Activated T-cell treated with anti-CD3 and anti-CD28 coated beads for 4 hours (primary cell): Measurements from ENCODE around the gene SKAP1.
"Not testable (repeated sequence)": the region's sequence is repeated elsewhere in the genome, so short reads cannot be mapped to it uniquely, and the experiment has no call there.

Experiments
- DNase-seq: peaks from one replicate; pipeline ENCODE4 v3.0.0-alpha.2; 2020

SKAP1 gene

DNA sequence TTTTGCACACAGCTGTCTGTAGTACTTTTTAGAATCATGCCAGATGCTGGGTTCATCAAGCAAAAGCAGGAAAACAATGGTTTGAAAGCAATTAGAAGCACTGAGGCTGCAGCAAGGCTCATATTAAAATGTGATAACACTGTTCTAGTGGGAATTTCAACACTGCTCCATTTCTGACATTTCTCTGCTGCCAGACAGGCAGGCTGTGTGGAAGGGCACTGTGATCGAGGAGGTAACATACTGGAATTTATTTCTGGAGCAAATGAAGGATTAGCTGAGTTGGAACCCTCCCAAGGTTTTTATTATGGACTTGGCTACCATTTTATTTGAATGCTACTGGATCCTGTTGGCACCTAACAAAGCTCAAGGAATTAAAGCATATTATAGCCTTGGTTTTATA is 66.9 kb downstream of the SKAP1 start:
- no peak for DNase-seq

DNA sequence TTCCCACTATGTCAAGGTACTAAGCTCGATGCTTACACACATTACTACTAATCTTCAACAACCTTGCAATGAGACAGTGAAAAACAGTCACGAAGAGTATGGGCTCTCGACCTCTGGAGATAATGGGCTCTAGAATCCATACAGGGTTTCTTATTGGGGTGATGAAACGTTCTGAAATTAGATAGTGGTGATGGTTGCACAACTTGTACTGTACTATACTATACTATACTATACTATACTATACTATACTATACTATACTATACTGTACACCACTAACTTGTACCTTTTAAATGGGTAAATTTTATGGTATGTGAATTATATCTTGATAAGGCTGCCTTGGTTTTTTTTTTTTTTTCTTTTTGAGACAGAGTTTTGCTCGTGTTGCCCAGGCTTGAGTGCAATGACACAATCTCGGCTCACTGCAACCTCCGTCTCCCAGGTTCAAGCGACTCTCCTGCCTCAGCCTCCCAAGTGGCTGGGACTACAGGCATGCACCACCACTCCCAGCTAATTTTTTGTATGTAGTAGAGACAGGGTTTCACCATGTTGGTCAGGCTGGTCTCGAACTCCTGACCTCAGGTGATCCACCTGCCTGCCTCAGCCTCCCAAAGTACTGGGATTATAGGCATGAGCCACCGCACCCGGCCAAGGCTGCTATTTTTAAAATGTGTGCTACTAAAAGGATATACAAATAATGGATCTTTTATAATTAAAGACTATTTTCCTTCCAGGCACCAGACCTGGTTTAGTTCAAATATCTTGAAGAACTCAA is 69.0 kb downstream of the SKAP1 start:
- not testable (repeated sequence) for DNase-seq

DNA sequence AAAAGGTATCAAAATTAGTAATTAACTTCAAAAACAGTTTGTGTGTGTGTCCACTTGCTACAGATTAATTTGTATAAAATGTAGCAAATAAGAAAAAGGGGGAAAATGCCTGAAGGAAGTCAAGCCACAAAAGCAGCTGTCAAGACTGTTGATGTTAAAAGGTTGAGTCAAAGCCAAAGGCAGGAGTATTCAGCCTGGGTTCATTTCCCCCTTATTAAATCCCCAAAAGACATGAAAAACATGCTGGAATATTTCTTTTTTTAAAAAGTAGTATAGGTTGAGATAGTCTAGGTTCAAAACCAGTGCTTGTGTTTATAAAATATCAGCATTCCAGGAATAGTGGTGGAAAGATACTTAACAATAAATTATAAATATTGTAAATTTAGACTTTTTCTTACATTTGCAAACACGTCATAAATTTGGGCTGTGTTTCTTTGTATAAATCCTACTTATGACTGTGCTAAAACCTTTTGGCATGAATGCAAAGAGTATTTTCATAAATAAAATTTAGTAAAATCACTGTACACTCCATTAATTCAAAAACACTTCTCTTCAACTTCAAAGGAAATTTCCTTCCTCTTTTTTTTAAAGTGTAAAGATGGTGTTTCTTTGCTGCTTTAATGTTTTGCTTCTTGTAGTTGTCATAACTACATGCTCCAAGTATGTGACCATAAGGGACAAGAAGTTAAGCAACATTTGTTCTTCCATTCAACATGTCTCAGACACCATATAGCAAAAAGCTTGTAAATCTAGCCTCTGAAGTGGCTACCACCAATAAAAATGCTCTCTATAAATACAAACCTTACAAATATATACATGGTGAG is 72.0 kb downstream of the SKAP1 start:
- DNase-seq = no peak

DNA sequence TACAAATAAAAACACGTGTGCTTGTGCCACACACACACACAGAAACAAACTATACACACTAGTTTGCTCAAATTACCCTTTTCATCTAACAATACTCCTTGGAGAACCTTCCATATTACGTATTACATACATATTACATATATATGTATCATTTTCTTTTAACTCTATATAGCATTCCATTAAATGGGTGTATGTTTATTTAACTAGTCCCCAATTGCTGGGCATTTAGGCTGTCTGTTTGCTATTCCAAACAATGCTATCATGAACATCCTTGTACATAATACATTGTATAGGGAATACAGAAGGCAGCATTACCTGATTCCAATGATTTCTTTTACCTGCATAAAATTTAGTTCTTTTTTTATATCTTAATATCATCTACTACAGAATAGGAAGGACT is 73.1 kb downstream of the SKAP1 start:
- DNase-seq = no peak

DNA sequence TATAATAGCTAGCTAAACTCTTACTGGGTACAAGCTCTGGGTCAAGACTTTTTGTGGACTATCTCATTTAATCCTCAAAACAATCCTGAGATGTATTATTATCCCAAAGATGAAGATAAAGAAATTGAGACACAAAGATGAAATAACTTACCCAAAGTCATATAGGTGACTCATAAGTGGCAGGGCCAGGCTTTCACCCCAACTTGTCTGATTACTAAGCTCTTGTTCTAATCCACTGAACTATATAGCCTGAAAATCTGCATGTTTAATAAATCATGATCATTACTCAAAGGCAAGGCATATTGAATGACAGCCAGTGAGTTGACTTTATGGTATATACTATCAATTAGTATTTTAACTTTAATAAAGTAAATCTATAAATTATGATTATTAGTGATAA is 77.4 kb downstream of the SKAP1 start:
- DNase-seq = no peak

DNA sequence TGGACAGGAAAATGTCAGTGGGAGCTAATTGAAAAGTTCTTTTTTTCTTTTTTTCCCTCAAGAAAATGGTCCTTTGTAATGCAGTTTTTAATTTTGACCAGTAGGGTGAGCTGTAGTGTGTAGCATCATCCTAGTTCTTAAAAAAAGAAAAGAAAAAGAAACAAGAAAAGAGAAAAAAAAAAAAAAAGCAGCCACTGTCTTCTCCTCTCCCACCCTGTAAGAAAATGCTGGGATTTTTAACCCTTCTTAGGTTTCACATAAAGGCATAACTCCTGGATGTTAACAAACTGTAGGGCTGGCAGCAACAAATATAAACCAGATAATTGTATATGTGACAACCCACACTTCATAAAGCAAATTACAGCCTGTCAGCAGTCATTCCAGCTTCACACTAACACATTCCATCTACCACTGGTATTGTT is 78.1 kb downstream of the SKAP1 start:
- DNase-seq = no peak

DNA sequence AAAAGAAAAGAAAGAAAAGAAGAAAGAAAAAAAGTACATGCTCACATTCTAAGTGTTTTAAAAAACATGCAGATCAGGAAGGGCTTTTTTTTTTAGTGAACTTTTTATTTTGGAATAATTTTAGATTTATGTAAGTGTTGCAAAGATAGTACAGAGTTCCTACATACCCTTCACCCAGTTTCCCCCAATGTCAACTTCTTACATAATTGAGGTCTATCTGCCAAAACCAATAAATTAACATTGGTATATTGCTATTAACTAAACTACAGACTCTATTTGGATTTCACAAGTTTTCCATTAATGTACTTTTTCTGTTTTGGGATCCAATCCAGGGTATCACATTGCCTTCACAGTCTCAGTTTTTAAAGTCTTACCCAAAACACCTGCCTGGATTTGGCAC is 81.7 kb downstream of the SKAP1 start:
- DNase-seq = no peak

DNA sequence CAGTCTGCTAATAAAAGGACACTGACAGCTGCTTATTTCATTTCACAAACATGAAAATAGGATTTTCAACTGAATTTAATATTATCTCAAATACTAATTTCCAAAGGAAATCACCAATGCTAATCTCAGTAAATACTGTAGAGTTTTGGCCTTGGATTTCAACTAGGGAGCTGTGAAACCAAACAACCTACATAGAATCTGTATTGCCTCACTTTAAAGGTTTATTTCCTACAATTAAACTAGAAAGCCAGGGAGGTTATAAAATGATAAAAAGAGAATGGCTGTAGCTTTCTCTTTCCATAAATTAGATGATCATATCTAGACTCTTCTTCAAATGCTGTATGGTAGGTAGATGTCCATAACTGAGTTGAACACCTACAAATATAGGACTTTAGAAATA is 82.8 kb downstream of the SKAP1 start:
- no peak for DNase-seq

DNA sequence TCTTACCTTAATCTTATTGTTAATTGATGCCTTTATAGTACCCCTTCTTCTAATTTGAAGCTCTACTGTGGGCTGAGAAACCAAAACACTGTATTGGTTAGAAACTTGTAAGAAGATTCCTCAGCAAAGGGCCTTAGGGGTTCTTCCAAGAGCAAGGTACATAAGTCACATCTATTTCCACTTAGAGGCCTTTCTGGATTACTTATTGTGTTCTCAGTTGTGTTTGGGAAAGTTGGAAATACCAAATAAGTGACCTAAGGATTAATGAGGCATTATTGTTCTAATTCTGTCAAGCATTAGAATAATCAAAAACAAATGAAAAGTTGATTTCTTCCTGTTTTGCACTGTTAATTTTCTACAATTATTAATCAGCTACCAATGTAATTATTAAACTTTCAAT is 85.8 kb downstream of the SKAP1 start:
- DNase-seq = no peak

DNA sequence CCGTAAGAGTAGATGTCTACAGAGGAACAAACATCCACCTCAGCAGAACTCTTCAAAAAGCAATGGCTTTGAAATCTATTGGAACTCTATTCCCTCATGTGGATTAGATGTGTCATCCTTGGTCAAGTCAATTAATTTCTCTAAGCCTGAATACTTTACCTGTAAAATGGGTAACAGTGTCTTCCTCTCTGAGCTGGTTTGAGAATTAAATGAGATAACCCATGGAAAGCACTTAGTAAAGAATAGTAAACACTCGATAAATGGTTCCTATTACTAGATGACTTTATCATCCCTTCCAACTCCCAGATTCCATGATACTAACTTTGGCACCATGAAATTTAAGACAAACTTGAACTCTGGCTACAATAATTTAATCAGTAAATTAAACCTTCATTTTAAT is 89.1 kb downstream of the SKAP1 start:
- no peak for DNase-seq

DNA sequence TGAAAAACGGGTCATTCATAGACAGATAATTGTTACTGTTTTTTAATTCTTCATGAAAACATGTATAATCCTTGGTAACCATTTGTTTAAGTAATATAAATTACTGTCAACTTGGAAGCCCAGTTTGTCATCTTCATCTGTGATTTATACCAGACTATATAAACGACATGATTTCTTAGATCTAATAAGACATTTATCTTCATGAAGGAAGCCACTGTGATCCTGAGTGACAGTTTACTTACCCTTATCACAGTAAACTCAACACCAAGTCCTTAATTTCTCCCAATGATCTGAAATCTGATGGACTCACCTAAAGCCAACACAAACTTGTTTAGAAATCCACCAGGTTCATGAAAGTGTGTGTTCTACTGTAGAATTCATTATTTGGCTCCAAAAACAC is 91.3 kb downstream of the SKAP1 start:
- DNase-seq = no peak

DNA sequence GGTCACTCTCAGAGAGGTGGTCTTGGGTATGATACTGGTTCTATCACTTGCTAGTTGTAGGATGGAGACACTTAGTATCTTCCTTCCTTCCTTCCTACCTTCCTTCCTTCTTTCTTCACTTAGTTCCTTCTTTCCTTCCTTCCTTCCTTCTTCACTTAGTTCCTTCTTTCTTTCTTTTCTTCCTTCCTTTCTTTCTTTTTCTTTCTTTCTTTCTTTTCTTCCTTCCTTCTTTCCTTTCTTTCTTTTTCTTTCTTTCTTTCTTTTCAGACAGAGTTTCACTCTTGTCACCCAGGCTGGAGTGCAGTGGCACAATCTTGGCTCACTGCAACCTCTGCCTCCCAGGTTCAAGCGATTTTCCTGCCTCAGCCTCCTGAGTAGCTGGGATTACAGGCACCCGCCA is 92.1 kb downstream of the SKAP1 start:
- DNase-seq = not testable (repeated sequence)

DNA sequence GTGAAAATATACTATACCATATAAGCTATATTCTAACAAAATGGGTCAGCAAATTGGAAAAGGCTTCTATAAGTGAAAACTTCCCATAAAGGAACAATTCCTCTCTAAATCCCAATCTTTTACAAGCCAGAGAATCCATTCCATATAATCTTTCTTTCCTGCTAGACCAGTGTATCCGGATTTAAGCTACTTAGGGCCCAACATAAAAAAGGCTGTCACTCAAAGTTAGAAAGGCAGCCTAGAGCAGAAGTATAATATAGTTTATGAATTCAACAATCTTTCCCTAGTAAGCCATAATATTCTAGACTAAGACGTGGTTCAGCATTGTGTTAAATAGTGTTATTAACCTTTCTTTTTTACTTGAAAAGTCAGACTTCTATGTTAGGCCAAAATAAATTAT is 93.0 kb downstream of the SKAP1 start:
- no peak for DNase-seq

DNA sequence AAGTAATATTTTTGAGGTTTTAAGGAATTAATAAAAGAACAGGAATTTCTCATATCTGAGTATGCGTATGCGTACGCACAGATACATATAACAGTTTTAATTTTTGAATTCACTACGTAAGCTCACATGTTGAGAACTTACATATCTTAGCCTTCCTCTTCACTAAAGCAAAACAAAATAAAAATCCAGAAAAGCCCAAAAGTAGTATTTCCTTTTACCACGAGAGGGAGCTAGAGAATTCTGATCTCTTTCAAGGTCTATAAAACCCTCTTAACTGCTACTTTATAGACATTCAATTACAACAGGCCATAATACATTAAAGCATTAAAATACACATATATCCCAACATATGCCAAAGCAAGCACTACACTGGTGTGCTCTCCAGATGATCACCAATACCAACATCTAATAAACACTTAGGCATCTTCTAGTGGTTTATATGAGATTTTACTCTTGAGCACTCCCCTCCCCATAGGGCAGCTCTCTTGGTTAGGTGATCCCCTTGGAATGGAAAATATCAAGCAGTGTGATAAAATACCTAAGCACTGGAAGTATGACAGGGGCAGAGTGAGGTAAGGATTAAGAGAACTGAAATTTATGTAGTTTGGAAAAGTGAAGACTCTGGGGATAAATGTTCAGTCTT is 94.0 kb downstream of the SKAP1 start:
- DNase-seq = no peak

DNA sequence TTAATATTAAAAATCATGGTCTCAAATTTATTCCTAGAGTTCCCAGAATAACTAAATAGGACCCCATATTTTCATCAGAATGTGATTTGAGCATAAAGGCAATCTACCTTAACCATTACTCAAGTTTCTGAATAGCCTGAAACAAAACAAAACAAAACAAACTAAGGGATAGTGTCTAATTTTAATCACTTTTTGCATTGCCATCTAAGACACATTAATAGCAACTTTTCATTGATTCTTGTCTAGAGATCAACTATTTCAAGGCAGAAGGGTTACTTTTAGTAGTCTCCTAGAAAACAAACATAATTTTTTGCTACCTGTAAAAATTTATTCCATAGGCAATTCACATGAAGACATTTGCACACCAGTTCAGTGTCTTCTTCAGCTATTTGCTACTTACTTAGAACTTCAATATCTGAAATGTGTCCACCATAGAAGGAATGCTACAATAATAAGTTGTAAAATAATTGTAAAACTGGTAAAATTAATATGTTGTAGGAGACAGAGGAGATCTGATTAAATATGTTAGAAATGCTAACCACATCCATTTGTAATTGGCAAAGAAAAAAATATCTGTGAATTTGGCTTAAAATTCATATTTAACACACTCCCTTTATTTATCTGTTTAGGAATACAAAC is 94.7 kb downstream of the SKAP1 start:
- DNase-seq = no peak

DNA sequence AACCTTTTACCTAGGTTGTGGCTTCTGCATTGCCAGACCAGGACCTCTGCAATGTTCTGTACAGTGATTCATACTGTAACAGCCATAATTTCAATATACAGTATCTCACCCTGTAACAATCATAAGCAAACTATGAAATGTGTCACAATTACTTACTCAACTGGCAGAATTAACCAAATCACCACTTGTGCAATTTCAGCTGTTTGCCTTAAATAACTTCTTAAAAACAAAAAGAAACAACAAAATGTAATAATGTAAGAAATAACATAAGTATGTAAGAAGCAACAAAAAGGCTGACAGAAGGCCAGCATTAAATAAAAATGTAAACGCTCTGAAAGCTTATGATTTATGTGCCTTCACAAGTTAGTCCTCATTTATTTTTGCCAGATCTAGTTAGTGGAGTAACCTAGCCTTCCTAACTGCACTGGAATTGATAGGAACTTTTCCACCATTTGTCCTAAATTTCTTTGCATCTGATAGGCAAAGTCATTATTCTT is 96.9 kb downstream of the SKAP1 start:
- DNase-seq = no peak

DNA sequence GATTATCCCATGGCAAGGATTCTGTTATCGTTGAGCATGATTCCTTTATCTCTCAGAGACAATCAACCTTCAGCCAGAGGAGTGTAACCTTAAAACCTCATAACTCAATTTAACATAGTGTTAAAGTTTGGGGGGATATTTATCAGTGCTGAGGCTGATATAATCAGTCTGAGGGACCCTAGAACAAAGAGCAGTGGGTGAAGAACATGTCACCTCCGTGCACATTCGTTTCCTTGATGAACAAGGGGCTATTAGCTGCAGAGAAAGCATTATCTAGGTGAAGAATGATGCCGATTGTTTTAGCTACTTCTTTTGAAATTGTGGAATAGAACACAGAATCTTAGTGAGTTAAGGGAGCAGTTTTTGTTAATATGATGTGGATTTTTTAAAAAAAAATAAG is 99.1 kb downstream of the SKAP1 start:
- no peak for DNase-seq

DNA sequence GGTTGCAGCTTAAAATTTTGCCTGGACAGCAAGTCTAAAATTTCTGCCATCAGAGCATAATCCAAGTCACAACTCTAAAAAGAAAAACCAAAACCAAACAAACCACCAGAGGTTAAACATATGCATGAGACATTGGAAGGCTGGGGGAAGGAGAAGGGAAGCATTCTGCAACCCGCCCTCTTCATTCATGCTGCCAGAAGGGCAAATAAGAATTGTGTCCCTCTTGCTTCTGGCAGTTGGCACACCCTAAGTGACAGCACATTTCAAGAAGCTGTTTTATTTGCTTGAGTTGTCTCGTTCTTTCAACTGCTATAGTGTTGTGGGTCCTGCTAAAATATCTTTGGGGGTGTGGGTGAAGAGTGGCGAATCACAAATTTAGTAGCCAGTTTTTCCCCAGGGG is 99.6 kb downstream of the SKAP1 start:
- no peak for DNase-seq

DNA sequence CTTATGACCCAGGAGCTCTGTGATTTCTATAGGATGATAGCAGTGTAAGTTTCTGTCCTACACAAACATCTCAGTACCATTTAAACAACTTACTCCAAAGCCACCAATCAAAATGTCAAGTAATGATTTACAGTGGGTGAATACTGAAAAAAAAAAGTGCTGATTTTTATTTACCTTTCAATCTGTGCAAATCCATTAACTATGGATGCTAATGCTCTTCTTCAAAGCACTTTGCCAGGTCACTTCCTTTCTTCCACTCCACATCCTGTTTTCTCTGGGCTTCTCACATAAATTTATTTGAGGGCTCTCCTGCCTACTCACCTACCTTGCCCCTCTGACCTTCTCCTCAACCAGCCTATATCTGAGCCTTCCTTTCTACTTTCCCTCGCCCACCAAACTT is 101.6 kb downstream of the SKAP1 start:
- DNase-seq = no peak

DNA sequence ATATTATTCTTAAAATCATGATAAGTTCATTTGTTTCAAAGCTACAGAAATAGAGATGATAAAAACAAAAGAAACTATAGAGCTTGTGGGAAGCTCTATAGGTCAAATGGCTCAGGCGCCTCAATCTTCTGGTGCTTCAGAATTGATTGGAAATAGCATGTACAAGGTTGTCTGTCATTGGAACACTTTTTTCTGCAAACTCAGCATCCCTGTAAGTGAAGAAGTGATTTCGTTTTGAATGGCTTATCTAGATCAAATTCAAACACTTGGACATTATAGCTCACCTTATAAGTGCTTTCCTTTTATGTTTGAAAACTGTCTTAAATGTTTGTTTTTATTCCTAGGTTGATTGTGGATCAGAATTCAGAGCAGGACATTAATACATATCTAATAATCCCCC is 103.7 kb downstream of the SKAP1 start:
- DNase-seq = no peak

DNA sequence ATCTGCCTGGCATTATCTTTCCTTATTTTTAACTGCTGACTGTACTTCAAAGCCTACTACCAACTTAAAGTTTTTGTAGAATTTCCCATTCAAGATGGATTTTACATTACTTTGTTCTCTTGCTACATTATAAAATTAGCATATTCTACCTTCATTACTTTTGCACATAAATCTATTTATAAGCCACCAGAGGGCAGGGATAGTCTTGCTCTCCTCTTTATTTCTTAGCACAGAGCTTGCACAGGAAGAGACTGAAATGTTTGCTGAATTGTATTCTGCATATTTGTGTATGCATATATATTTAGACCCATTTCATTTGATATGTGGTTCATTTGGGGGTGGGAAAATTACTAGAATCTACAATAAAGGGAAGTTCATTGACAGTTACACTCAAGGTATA is 108.0 kb downstream of the SKAP1 start:
- DNase-seq = no peak

DNA sequence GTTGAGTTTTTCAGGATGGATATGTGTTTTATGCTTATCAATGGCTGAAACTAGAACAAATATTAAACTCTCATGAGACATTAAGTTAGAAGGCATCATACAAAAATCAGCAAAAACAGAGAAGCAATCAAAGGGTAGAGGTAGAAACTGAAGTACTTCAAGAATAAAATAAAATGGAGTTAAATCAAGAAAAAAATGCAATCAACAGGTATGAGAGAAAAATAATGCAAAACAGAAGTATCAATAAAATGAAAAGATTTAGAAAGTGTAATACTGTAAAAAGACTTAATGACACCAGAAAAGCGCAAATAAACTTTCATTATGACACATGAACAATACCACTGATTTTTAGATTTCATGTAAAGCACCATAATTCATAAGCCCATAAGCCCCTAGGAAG is 112.3 kb downstream of the SKAP1 start:
- DNase-seq = no peak

DNA sequence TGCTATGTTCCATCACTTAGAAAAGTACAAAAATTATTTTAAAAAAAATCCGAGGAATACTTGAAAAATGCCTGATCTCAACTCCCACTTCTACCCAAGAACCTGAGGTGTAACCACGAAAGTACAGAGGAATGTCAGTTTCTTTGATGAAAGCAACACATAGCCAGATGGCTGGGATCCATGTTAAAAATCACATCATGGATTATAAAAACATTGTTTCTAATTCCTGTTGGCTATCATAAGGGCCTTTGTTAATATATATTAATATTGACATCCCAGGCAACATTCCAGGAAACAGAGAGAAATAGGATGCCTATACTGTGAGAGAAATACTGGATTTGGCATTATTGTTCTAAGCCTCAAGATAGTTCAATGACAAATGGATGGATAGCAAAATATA is 115.3 kb downstream of the SKAP1 start:
- DNase-seq = no peak
